OCI-LY3 (cell line): ENCODE measurements around the gene CDH4.

ENCODE experiments used
- H2AFZ ChIP-seq: fragments of 200-600, 300-600 bp; shearing (Covaris generic); 2 replicates; pipeline ENCODE4 v1.6.0; 2014; ENCODE audit warnings: antibody characterized with exemption, low read depth, low read length
- H3K27ac ChIP-seq: fragments of 200-600, 300-600 bp; sonication (generic); 2 replicates; pipeline ENCODE4 v1.5.1; 2014; ENCODE audit warnings: mild to moderate bottlenecking, low read length, moderate library complexity, mixed read lengths
- H3K27me3 ChIP-seq: fragments of 200-600, 300-600 bp; sonication (generic); 2 replicates; pipeline ENCODE4 v1.6.1; 2014; ENCODE audit warnings: low read depth, low read length, mixed read lengths
- H3K36me3 ChIP-seq: fragments of 200-600, 300-600 bp; sonication (generic); replicated peaks from 2 replicates; pipeline ENCODE3; 2014; ENCODE audit warnings: low read depth, low read length, mixed read lengths
- H3K4me1 ChIP-seq: fragments of 300-600, 200-600 bp; sonication (generic); 2 replicates; pipeline ENCODE4 v1.6.1; 2014; ENCODE audit warnings: low read length, mixed read lengths
- H3K4me2 ChIP-seq: fragments of 200-600, 300-600 bp; sonication (generic); 2 replicates; pipeline ENCODE4 v1.6.1; 2014; ENCODE audit warnings: low read length, mixed read lengths
- H3K4me3 ChIP-seq: fragments of 300-600, 200-600 bp; sonication (generic); 2 replicates; pipeline ENCODE4 v1.5.1; 2014; ENCODE audit warnings: antibody characterized with exemption, mild to moderate bottlenecking, low read length, moderate library complexity
- H3K79me2 ChIP-seq: fragments of 300-600, 200-600 bp; shearing (Covaris generic); 2 replicates; pipeline ENCODE4 v1.6.1; 2014; ENCODE audit warnings: mild to moderate bottlenecking, low read length, mixed read lengths
- H3K9ac ChIP-seq: fragments of 300-600, 200-600 bp; shearing (Covaris generic); 2 replicates; pipeline ENCODE4 v1.6.0; 2014; ENCODE audit warnings: mild to moderate bottlenecking, low read length, moderate library complexity
- H3K9me3 ChIP-seq: fragments of 200-600, 300-600 bp; shearing (Covaris generic); 2 replicates; pipeline ENCODE4 v1.6.1; 2014; ENCODE audit warnings: low read length, mixed read lengths; ENCODE audit not compliant: insufficient read depth
- H4K20me1 ChIP-seq: fragments of 200-600, 300-600 bp; sonication (generic); 2 replicates; pipeline ENCODE4 v1.6.1; 2016; ENCODE audit warnings: low read length, mixed read lengths; ENCODE audit not compliant: insufficient read depth
- EZH2phosphoT487 ChIP-seq: fragments of 200-600 bp; shearing (Covaris generic); IDR thresholded peaks from 2 replicates; pipeline ENCODE4 v1.6.1; 2018; ENCODE audit warnings: antibody characterized with exemption, mixed run types, low read depth
- TF ChIP-seq, protein P1 (sequence below): fragments of 200-600, 300-600 bp; sonication (generic); IDR thresholded peaks from 2 replicates; pipeline ENCODE4 v1.5.1; 2014; ENCODE audit warnings: antibody characterized with exemption, low read length, low read depth

The CDH4 gene

GRCh38 chr20:61240814-61241213 lies 11.2 kb upstream of the CDH4 start:
- Histone ChIP-seq H3K79me2 (no peaks in the 10 kb centered on the region), H2AFZ (no peak overlapping the region), H3K27ac (no peak overlapping the region), H3K4me1 (no peaks in the 10 kb centered on the region), H3K36me3 (no peaks in the 10 kb centered on the region), H3K4me2 (no peak overlapping the region), H3K4me3 (no peak overlapping the region), H3K9ac (no peak overlapping the region), H4K20me1 (no peaks in the 10 kb centered on the region), H3K27me3 (no peaks in the 10 kb centered on the region), H3K9me3 (no peaks in the 10 kb centered on the region)
- no peak for TF ChIP-seq EZH2phosphoT487
- TF ChIP-seq, protein P1, sequence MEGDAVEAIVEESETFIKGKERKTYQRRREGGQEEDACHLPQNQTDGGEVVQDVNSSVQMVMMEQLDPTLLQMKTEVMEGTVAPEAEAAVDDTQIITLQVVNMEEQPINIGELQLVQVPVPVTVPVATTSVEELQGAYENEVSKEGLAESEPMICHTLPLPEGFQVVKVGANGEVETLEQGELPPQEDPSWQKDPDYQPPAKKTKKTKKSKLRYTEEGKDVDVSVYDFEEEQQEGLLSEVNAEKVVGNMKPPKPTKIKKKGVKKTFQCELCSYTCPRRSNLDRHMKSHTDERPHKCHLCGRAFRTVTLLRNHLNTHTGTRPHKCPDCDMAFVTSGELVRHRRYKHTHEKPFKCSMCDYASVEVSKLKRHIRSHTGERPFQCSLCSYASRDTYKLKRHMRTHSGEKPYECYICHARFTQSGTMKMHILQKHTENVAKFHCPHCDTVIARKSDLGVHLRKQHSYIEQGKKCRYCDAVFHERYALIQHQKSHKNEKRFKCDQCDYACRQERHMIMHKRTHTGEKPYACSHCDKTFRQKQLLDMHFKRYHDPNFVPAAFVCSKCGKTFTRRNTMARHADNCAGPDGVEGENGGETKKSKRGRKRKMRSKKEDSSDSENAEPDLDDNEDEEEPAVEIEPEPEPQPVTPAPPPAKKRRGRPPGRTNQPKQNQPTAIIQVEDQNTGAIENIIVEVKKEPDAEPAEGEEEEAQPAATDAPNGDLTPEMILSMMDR, result no peak

- no peak for TF ChIP-seq EZH2phosphoT487
- TF ChIP-seq, protein P1, result no peak
- Histone ChIP-seq H3K4me3 (no peak overlapping the region), H3K27ac (no peak overlapping the region), H2AFZ (no peak overlapping the region), H3K4me1 (no peaks in the 10 kb centered on the region), H3K27me3 (no peaks in the 10 kb centered on the region), H3K4me2 (no peak overlapping the region), H3K9ac (no peak overlapping the region), H4K20me1 (no peaks in the 10 kb centered on the region), H3K79me2 (no peaks in the 10 kb centered on the region), H3K9me3 (no peaks in the 10 kb centered on the region), H3K36me3 (no peaks in the 10 kb centered on the region)
Observed at GRCh38 chr20:61244213-61244612, 7.8 kb upstream of the CDH4 start.

- H3K4me1 ChIP-seq, result no peaks in the 10 kb centered on the region
- no peak overlapping the region for H3K9ac ChIP-seq
- no peak overlapping the region for H2AFZ ChIP-seq
- TF ChIP-seq, protein P1, result no peak
- no peak for TF ChIP-seq EZH2phosphoT487
- H3K4me3 ChIP-seq, result no peak overlapping the region
- H3K9me3 ChIP-seq, result no peaks in the 10 kb centered on the region
- no peak overlapping the region for H3K4me2 ChIP-seq
- no peaks in the 10 kb centered on the region for H3K79me2 ChIP-seq
- H3K27me3 ChIP-seq, result no peaks in the 10 kb centered on the region
- no peaks in the 10 kb centered on the region for H4K20me1 ChIP-seq
- no peaks in the 10 kb centered on the region for H3K36me3 ChIP-seq
- no peak overlapping the region for H3K27ac ChIP-seq
Observed at GRCh38 chr20:61246269-61246668, 5.8 kb upstream of the CDH4 start.

- no peak overlapping the region for H3K4me2 ChIP-seq
- no peaks in the 10 kb centered on the region for H3K79me2 ChIP-seq
- no peaks in the 10 kb centered on the region for H3K27me3 ChIP-seq
- H3K27ac ChIP-seq, result no peak overlapping the region
- H3K9ac ChIP-seq, result no peak overlapping the region
- no peaks in the 10 kb centered on the region for H3K9me3 ChIP-seq
- H3K4me1 ChIP-seq, result no peaks in the 10 kb centered on the region
- H2AFZ ChIP-seq, result no peak overlapping the region
- TF ChIP-seq, protein P1, result no peak
- TF ChIP-seq EZH2phosphoT487, result no peak
- H3K36me3 ChIP-seq, result no peaks in the 10 kb centered on the region
- no peak overlapping the region for H3K4me3 ChIP-seq
- no peaks in the 10 kb centered on the region for H4K20me1 ChIP-seq
Observed at GRCh38 chr20:61249626-61250025, 2.4 kb upstream of the CDH4 start.
